Measurements from ENCODE around the gene CD247.
"Not testable (repeated sequence)": the region's sequence is repeated elsewhere in the genome, so short reads cannot be mapped to it uniquely, and the experiment has no call there.

CD247 gene

GRCh38 chr1:167518331-167518700 lies at the start of gene CD247:
TSS of gene CD247 (minus strand) at chr1:167518529. CDS start at chr1:167518465, 64 bp downstream.
- no peak for DNase-seq

GRCh38 chr1:167567663-167568062 lies 49.3 kb upstream of the CD247 start:
- no peak for DNase-seq

GRCh38 chr1:167566766-167567165 lies 48.4 kb upstream of the CD247 start:
- DNase-seq = no peak

GRCh38 chr1:167565922-167566321 lies 47.6 kb upstream of the CD247 start:
- DNase-seq = no peak

GRCh38 chr1:167564612-167565270 lies 46.4 kb upstream of the CD247 start:
- no peak for DNase-seq

DNA sequence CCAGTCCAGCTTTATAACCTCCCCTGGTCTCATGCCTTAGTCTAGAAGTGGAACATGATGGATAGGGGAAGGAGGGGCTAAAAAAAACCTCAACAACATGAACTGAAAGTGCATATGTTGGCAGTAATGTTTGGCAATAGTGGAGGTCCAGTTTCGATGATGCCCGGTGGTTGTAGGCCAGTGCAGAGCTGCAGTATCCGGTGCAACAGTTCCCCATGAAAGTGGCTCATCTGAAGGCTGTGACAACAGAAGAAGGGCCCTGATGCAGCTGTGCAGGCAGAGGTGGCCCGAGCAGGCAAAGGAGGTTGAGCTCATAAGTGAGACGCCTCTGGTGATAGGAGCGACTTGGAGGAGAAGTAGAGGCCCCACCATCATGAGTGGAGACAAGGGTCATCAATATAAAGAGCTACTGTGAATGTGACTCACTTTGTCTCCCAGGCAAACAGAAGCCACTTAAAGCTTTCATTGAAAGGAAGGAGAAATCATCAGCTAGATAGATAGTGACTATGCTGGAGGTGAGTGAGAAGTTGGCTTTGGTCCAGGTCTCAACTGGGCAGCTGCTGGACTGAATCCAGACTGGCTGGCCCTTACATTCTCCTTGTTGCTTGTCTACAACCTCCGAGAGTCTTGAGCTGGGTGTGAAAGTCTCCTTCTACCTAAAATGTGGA lies 45.4 kb upstream of the CD247 start:
- DNase-seq = no peak

GRCh38 chr1:167562702-167563101 lies 44.4 kb upstream of the CD247 start:
- DNase-seq = no peak

GRCh38 chr1:167561753-167562152 lies 43.4 kb upstream of the CD247 start:
- no peak for DNase-seq

DNA sequence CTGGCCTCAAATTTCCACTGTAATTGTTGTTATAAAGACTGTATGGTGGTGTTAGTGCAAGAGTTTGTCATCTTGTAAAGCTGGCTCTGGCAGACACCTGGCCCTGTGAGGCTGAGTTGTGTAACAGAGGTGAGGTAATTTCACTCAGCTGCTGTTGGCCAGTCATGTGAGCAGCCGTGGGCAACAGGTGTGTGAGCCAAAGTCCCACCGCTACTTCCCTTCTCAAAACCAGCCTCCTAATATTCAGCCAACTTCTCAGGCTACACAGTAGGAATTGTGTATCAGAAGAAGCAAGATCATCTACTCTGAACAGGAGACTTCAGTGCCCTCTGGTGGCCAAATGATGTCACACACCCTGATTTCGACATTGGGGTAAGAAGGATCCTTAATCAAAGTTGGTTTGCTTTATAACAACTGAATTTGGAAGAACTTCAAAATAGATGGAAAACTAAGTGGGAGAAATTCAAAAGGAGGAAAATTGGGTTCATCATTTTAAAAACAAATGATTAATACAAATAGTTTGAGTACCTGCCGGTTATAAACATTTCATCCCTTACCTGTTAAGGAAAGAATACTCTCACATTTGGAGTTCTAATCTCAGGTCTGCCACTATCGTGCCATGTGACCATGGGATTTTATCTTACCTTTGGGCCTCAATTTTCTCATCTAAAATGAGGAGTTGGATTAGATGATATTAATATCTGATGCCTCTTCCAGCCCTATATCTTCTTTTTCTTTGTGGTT lies 37.8 kb upstream of the CD247 start:
- peak; percentile 41 for DNase-seq

- DNase-seq = not testable (repeated sequence)
Measured at GRCh38 chr1:167555072-167555471, 36.7 kb upstream of the CD247 start.

- no peak for DNase-seq
Measured at GRCh38 chr1:167554028-167554779, 35.9 kb upstream of the CD247 start.

- DNase-seq = peak; percentile 94
Measured at GRCh38 chr1:167553136-167554027, 35.1 kb upstream of the CD247 start, which contains the start of gene CREG1. TSS of gene CREG1 (minus strand) at chr1:167553762.

- DNase-seq = no peak
Measured at GRCh38 chr1:167551362-167551761, 33.0 kb upstream of the CD247 start.

GRCh38 chr1:167548059-167548932 lies 30.0 kb upstream of the CD247 start:
- no peak for DNase-seq

DNA sequence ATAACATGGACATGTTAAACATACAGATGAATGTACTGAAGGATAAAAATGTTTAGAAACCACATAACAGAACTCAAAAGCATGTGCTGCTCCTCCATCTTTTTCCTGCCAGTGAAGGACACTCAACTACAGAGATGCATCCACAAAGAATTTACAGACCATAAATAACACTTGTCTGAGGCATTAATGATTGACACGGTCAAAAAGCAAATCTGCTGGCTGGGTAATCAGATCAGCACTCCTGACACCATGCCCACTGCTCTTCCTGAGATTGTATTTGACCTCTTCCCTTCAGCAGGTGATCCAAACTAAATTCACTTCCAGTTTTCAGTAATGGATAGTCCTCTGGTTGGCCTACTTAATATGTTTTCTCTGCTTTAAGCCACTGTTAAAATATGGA lies 28.6 kb upstream of the CD247 start:
- DNase-seq = no peak

DNA sequence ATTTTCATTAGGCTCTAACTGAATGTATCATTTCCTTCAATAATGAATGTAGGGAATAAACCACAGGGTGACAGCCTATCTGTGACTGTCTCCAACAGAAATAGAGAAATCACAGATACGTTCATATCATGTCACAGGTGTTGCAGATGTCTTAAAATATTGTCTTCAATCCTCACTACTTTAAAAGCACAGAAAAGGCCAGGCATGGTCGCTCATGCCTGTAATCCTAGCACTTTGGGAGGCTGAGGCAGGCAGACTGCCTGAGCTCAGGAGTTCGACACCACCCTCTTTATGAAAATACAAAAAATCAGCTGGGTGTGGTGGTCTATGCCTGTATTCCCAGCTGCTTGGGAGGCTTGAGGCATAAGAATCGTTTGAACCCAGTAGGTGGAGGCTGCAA lies 27.0 kb upstream of the CD247 start:
- no peak for DNase-seq

DNA sequence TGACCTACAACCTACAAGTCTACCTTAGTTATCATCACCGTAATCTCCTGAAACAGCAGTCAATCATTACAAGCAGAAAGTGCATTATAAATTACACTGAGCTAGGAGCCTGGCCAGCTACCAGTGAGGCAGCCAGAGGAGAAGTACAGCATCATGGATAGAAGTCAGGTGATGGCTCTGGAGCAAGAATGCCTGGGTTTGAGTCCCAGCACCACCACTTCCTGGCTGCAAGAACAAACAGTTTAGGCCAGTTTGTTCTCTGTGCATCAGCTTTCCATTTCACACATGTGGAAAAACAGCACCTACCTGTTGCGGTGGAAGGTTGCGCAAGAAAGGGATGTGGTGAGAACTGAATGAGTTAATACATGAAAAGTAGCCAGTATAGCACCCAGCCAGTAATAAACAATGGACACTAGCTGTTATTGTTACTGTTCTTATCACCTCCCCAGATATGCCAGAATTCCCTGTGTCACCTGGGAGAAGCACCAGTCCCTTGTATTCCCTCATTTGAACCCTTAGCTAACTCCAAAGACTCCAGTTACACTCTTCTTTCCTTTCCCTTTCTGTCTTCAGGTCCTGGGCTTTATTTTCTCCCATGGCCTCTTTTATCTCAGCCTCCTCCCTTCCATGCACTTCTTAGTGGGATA lies 26.2 kb upstream of the CD247 start:
- no peak for DNase-seq

DNA sequence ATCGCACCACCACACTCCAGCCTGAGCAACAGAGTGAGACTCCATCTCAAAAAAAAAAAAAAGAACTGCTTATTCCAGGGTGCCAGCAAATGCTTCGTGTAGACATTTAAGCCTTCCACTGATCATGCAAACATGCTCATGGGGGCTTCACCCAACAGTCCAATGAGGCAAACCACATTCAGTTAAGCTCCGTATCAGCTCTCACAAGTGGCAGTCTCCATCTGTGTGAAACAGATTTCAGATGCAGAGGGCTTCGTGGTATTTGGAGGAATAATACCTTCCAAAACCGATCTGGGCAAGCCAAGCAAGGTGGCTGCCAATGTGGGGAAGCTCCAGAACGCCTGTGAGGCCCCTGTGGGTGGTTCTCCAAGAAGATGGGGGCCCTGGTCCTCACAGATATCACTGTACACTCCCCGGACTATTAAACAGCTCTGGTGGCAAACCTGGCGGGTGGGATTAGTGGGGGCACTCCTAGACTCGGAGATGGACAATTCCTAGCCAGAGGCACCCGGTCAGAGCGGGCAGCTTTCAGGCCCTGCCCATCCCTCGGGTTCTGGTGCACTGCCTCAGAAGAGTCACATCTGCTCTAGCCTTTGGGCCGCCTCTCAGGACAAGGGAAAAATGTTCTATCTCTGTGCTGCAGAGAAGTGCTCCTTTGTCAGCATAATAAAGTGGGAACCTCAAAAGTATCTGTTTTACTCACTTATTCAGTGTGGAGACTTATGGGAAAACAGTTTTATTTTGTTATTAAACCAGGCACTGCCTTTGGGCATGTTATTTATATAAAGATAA lies 25.1 kb upstream of the CD247 start:
- DNase-seq = no peak

DNA sequence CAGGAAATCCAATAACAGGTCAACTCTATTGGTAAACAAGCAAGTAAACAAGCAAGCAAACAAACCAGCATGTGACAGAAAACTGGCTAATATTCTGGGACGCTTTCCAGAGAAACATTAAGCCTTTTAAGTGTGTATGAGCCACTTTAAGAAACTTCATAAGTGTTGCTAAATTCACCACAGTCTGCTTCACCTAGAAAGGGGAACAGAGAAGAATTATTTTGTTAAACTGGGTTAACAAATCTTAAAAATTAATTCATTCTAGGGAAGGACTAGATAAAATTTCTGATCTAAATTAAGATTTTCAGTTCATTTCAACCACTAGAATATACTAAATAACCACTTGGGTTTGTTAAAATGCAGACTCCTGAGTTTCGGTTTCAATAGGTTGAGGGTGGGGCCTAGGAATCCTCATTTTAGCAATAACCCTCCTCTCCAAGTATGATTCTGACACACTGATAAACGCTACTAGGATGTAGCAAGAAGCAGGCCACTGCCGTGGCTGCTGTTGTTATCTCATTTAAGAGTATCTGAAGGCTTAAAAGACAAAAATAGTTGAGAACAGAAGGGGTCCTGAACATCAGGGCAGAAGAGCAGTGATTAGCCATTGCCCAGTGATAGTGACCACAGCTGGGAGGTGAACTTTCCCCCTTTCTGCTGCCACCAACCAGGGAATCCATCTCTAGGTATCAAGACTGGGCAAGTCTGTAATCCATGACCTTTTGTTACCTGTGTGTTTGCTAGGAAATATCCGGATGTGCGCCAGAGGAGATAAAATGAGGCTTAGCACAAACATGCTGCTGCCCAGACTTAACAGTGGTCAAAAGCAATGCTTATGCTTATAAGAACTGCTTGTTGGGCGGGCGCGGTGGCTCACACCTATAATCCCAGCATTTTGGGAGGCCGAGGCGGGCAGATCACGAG lies 24.0 kb upstream of the CD247 start:
- no peak for DNase-seq

Data from NCI-H2171 (cell line).